ES-I3 (cell line): ENCODE measurements around the gene CDH15.

Source experiments
- H3K36me3 ChIP-seq: 2 replicates; pipeline ENCODE4 v1.6.1; 2013; ENCODE audit warnings: mild to moderate bottlenecking, low read length, control low read depth, moderate library complexity; ENCODE audit not compliant: insufficient read depth
- H3K4me1 ChIP-seq: 2 replicates; pipeline ENCODE4 v1.6.1; 2013; ENCODE audit warnings: mild to moderate bottlenecking, control low read depth, low read length; ENCODE audit not compliant: insufficient read depth
- H3K9ac ChIP-seq: 2 replicates; pipeline ENCODE4 v1.6.1; 2013; ENCODE audit warnings: low read depth, mild to moderate bottlenecking, low read length, moderate library complexity
- H3K9me3 ChIP-seq: 2 replicates; pipeline ENCODE4 v1.6.1; 2013; ENCODE audit warnings: mild to moderate bottlenecking, low read length, moderate library complexity; ENCODE audit not compliant: control insufficient read depth, insufficient read depth

The CDH15 gene

DNA sequence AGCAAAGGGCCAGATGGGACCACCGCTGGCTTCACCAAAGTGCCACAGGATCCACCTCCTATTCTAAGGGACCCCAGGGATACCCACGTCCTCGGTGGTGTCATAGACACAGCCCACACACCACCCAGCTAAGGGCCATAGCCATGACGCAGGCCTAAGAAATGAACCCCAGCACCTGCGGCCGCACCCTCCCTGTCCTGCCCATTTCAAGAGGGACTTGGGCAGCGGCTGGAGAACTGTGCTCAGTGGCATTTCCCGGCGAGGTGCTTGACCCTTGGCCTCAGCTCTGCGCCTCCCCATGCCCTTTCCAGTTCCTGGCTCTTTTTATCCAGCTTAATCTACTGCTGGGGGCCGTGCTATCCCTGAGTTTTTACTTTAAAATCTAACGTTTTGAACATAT lies 73.2 kb downstream of the CDH15 start:
- H3K9ac ChIP-seq: no peak overlapping the region
- H3K4me1 ChIP-seq: no peaks in the 10 kb centered on the region
- no peaks in the 10 kb centered on the region for H3K36me3 ChIP-seq
- H3K9me3 ChIP-seq: no peaks in the 10 kb centered on the region; the same call in 1 of the 2 replicates
